Natural killer cell (primary cell): ENCODE measurements around the gene SP100. TPM values are rescaled to one million over a fixed set of nuclear protein-coding genes. Genes with fewer than 3 reads are reported as not detected.

Source experiments
- ATAC-seq, 3 donors: fragments of 150-1000 bp in 2 of 3; fragments of 200-7000 bp in 1 of 3; cut with Tn5 transposase; 1 replicate in 1 of 3; 2 replicates in 2 of 3; pipeline ENCODE4 v1.10.0; 2021; ENCODE audit warnings: mild to moderate bottlenecking in 2 of 3, moderate library complexity in 2 of 3
- DNase-seq, 2 donors: peaks; one replicate each; pipeline versions ENCODE4 v3.0.0 to v3.0.0-alpha.2; 2013 to 2021; ENCODE audit warnings: mixed read lengths in 1 of 2
- H3K27ac ChIP-seq: one replicate; pipeline ENCODE4 v1.5.1; 2013; ENCODE audit warnings: mild to moderate bottlenecking, low read length
- H3K27me3 ChIP-seq: one replicate; pipeline ENCODE4 v1.6.1; 2013; ENCODE audit warnings: low read length; ENCODE audit not compliant: control insufficient read depth, insufficient read depth
- H3K36me3 ChIP-seq: one replicate; pipeline ENCODE4 v1.6.1; 2013; ENCODE audit warnings: low read length; ENCODE audit not compliant: control insufficient read depth, insufficient read depth
- H3K4me1 ChIP-seq: one replicate; pipeline ENCODE4 v1.6.1; 2013; ENCODE audit warnings: low read length; ENCODE audit not compliant: control insufficient read depth, insufficient read depth
- H3K4me3 ChIP-seq: one replicate; pipeline ENCODE4 v1.5.1; 2013; ENCODE audit warnings: low read length
- H3K9me3 ChIP-seq: one replicate; pipeline ENCODE4 v1.6.1; 2013; ENCODE audit warnings: low read length; ENCODE audit not compliant: control insufficient read depth, insufficient read depth
- H3K27ac Mint-ChIP-seq, 2 donors: one replicate each; pipeline ENCODE4 v1.8.0; 2022; ENCODE audit warnings: mild to moderate bottlenecking in 2 of 2, mixed read lengths in 2 of 2, moderate library complexity in 1 of 2
- H3K27me3 Mint-ChIP-seq, 2 donors: one replicate each; pipeline ENCODE4 v1.8.0; 2022; ENCODE audit warnings: low read depth in 2 of 2, mixed read lengths in 2 of 2
- H3K36me3 Mint-ChIP-seq: one replicate; pipeline ENCODE4 v1.8.0; 2022; ENCODE audit warnings: mixed read lengths
- H3K4me1 Mint-ChIP-seq, 2 donors: one replicate each; pipeline ENCODE4 v1.8.0; 2022; ENCODE audit warnings: mixed read lengths in 2 of 2
- H3K4me3 Mint-ChIP-seq: one replicate; pipeline ENCODE4 v1.8.0; 2022; ENCODE audit warnings: mild to moderate bottlenecking, moderate library complexity, mixed read lengths
- H3K9me3 Mint-ChIP-seq, 2 donors: one replicate each; pipeline ENCODE4 v1.8.0; 2022; ENCODE audit warnings: mixed read lengths in 2 of 2
- CTCF ChIP-seq: fragments of 200-600 bp; IDR thresholded peaks from one replicate; pipeline ENCODE4 v1.8.0; 2022; ENCODE audit warnings: antibody characterized with exemption
- WGBS: methylation state at CpG from one replicate; pipeline ENCODE4 v1.1.7; 2013; ENCODE audit warnings: missing lambda C conversion rate; ENCODE audit not compliant: insufficient coverage; 5-methylcytosine and 5-hydroxymethylcytosine counted together
- intact Hi-C: fragments of 100-400 bp; cut with micrococcal nuclease; formaldehyde crosslinking; loops from one replicate; pipeline ENCODE4 v1.14.2; 2022
- total RNA-seq, 4 donors: library from RNA; stranded (reverse); fragments of 120-200 nt in 1 of 4; gene quantifications; one replicate each; pipeline versions ENCODE4 v1.2.3 to v1.2.4, GENCODE V29; 2013 to 2022

Gene SP100
- total RNA-seq, 3 donors from 2014 or later (not counting 1 experiment from before 2014, with no cell fraction given): 338 to 393 (median 363) TPM

- Mint-ChIP-seq H3K4me3 (peak overlapping the region; percentile 83), H3K9me3 (peaks cover 0 to 3% of the 10 kb centered on the region in 2 donors), H3K4me1 (peaks cover 57 to 60% of the 10 kb centered on the region in 2 donors), H3K27me3 (no peaks in the 10 kb centered on the region), H3K36me3 (peaks cover 12% of the 10 kb centered on the region), H3K27ac (peak overlapping the region; percentile 85 to 86)
- intact Hi-C loops: no loop called here
- Histone ChIP-seq H3K4me1 (peaks cover 3% of the 10 kb centered on the region), H3K27me3 (no peaks in the 10 kb centered on the region), H3K36me3 (peaks cover 33% of the 10 kb centered on the region), H3K9me3 (peaks cover 2% of the 10 kb centered on the region), H3K27ac (peak overlapping the region; percentile 63), H3K4me3 (no peak overlapping the region)
- WGBS: 5% methylated on average over 2 of the region's 2 CpGs
- peak in 1 of 3 donors; percentile 28 for ATAC-seq
- no peak for TF ChIP-seq CTCF
- DNase-seq: peak in 1 of 2 donors; percentile 39
These were observed 23.6 kb downstream of the SP100 start for GRCh38 chr2:230439590-230439989.

GRCh38 chr2:230441227-230441897 lies 25.4 kb downstream of the SP100 start:
- 14% methylated on average over 4 of the region's 4 CpGs for WGBS
- H3K27ac ChIP-seq: peak overlapping the region; percentile 54
- no peak overlapping the region for H3K4me3 ChIP-seq
- Mint-ChIP-seq H3K4me3 (peak overlapping the region; percentile 63), H3K27me3 (no peaks in the 10 kb centered on the region), H3K27ac (peak overlapping the region; percentile 76 to 85), H3K36me3 (peaks cover 9% of the 10 kb centered on the region), H3K4me1 (peaks cover 56 to 58% of the 10 kb centered on the region in 2 donors), H3K9me3 (peaks cover 0 to 2% of the 10 kb centered on the region in 2 donors)
- peaks cover 49% of the 10 kb centered on the region for H3K36me3 ChIP-seq
- H3K4me1 ChIP-seq: peaks cover 3% of the 10 kb centered on the region
- TF ChIP-seq CTCF: no peak
- intact Hi-C loops: loop anchor here (1.0 kb wide), 1 partner anchor 25 kb away; the partner anchor contains the start of gene SP100
- no peaks in the 10 kb centered on the region for H3K27me3 ChIP-seq
- ATAC-seq: peak; percentile 87 to 98 (median 90)
- DNase-seq: peak; percentile 54 to 74
- H3K9me3 ChIP-seq: peaks cover under 1% of the 10 kb centered on the region

DNA sequence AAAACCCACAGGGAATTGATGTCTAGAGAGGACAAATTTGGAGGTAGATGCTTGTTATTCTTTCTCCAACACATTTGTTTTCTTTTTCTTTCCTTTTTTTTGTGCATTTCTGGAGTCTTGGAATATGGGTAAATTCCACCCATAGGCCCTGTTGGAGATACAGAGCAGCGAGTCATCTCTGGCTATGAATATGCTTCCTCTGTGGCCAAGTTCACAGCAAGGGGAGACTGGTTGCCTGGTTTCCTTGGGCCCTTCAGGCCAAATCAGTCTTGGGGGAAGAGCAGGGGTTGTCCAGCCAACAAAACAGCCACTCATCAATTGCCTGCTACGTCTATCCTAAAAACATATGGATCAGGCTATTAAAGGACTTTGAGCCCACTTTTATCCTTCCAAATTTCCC lies 27.5 kb downstream of the SP100 start:
- Histone ChIP-seq H3K27me3 (no peaks in the 10 kb centered on the region), H3K4me1 (peaks cover 14% of the 10 kb centered on the region), H3K27ac (peak overlapping the region; percentile 9), H3K4me3 (no peak overlapping the region), H3K9me3 (no peaks in the 10 kb centered on the region), H3K36me3 (peaks cover 57% of the 10 kb centered on the region)
- Mint-ChIP-seq H3K27me3 (no peaks in the 10 kb centered on the region), H3K36me3 (peaks cover 20% of the 10 kb centered on the region), H3K4me1 (peaks cover 67 to 71% of the 10 kb centered on the region in 2 donors), H3K9me3 (no peaks in the 10 kb centered on the region), H3K4me3 (no peak overlapping the region), H3K27ac (peak overlapping the region; percentile 76 to 85)
- ATAC-seq (no peak), DNase-seq (no peak)
- no peak for TF ChIP-seq CTCF
- WGBS: 85% methylated on average over 2 of the region's 2 CpGs
- intact Hi-C loops: no loop called here
